ENCODE measurements around the gene TGFBR3.
A peak's percentile ranks its signal among the peaks of the same experiment; 100 is the strongest.
"Not testable (repeated sequence)": the region's sequence is repeated elsewhere in the genome, so short reads cannot be mapped to it uniquely, and the experiment has no call there.

TGFBR3 gene

GRCh38 chr1:91881280-91881679 lies 4.7 kb downstream of the TGFBR3 start:
- DNase-seq: no peak

- DNase-seq: no peak
Observed at GRCh38 chr1:91879733-91880132, 6.2 kb downstream of the TGFBR3 start.

GRCh38 chr1:91877574-91878208 lies 8.3 kb downstream of the TGFBR3 start:
- DNase-seq: no peak

GRCh38 chr1:91876781-91877573 lies 9.0 kb downstream of the TGFBR3 start:
- no peak for DNase-seq

GRCh38 chr1:91876040-91876470 lies 9.9 kb downstream of the TGFBR3 start:
- DNase-seq: no peak

GRCh38 chr1:91874167-91874566 lies 11.8 kb downstream of the TGFBR3 start:
- no peak for DNase-seq

GRCh38 chr1:91872559-91873081 lies 13.3 kb downstream of the TGFBR3 start:
- DNase-seq: peak; percentile 16

GRCh38 chr1:91872000-91872399 lies 14.0 kb downstream of the TGFBR3 start:
- DNase-seq: no peak

GRCh38 chr1:91870322-91870721 lies 15.6 kb downstream of the TGFBR3 start:
- DNase-seq: no peak

- no peak for DNase-seq
Observed at GRCh38 chr1:91866425-91866824, 19.5 kb downstream of the TGFBR3 start.

- peak; percentile 17 for DNase-seq
Observed at GRCh38 chr1:91864017-91864700, 21.8 kb downstream of the TGFBR3 start.

- no peak for DNase-seq
Observed at GRCh38 chr1:91863498-91863897, 22.5 kb downstream of the TGFBR3 start.

GRCh38 chr1:91862120-91862519 lies 23.8 kb downstream of the TGFBR3 start:
- no peak for DNase-seq

- DNase-seq: no peak
Observed at GRCh38 chr1:91857557-91858239, 28.3 kb downstream of the TGFBR3 start.

GRCh38 chr1:91856996-91857395 lies 29.0 kb downstream of the TGFBR3 start:
- DNase-seq: no peak

GRCh38 chr1:91854852-91855534 lies 31.0 kb downstream of the TGFBR3 start:
- no peak for DNase-seq

GRCh38 chr1:91853397-91853796 lies 32.6 kb downstream of the TGFBR3 start:
- DNase-seq: no peak

- DNase-seq: not testable (repeated sequence)
Observed at GRCh38 chr1:91852011-91852410, 33.9 kb downstream of the TGFBR3 start.

GRCh38 chr1:91851130-91852010 lies 34.6 kb downstream of the TGFBR3 start:
- peak; percentile 90 for DNase-seq

- DNase-seq: no peak
Observed at GRCh38 chr1:91850708-91851107, 35.2 kb downstream of the TGFBR3 start.

GRCh38 chr1:91847851-91848250 lies 38.1 kb downstream of the TGFBR3 start:
- DNase-seq: no peak
